Measurements from ENCODE around the gene TPGS2.
A peak's percentile ranks its signal among the peaks of the same experiment; 100 is the strongest.
"Not testable (repeated sequence)": the region's sequence is repeated elsewhere in the genome, so short reads cannot be mapped to it uniquely, and the experiment has no call there.

Gene TPGS2

GRCh38 chr18:36828630-36829361 lies at the start of gene TPGS2, which contains the start of gene KIAA1328:
TSS of gene TPGS2 (minus strand) at chr18:36829002. CDS start at chr18:36828767, 235 bp downstream.
TSS of gene KIAA1328 (plus strand) at chr18:36829127. CDS start at chr18:36829139, 12 bp downstream.
- DNase-seq (ENCODE audit: low spot score) = peak; percentile 68

GRCh38 chr18:36873826-36874225 lies 45.0 kb upstream of the TPGS2 start:
- DNase-seq (ENCODE audit: low spot score) = not testable (repeated sequence)

- DNase-seq (ENCODE audit: low spot score) = no peak
Observed at GRCh38 chr18:36872329-36872728, 43.5 kb upstream of the TPGS2 start.

- no peak for DNase-seq (ENCODE audit: low spot score)
Observed at GRCh38 chr18:36871801-36872200, 43.0 kb upstream of the TPGS2 start.

GRCh38 chr18:36867056-36867455 lies 38.3 kb upstream of the TPGS2 start:
- no peak for DNase-seq (ENCODE audit: low spot score)

GRCh38 chr18:36862182-36862581 lies 33.4 kb upstream of the TPGS2 start:
- DNase-seq (ENCODE audit: low spot score) = no peak

DNA sequence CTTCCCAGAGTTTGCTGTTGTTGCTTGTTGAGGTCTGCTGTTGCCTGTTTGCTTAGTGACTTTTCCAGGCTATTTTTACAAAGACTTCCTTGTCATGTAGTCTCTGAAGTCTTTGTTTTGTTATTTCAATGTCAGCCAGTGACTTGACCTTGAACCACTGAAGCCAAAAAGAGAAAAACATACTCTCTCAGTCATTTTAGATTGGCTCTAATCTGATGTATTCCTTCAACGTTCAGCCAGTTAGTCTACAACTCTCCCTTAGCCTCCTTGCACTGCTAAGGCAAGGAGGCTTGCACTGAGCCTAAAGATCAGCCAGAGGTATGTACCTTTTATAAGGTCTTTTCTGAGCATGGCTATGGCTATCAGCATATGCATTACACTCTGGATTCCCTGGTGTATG lies 28.0 kb upstream of the TPGS2 start:
- no peak for DNase-seq (ENCODE audit: low spot score)

GRCh38 chr18:36851202-36851590 lies 22.4 kb upstream of the TPGS2 start:
- no peak for DNase-seq (ENCODE audit: low spot score)

DNA sequence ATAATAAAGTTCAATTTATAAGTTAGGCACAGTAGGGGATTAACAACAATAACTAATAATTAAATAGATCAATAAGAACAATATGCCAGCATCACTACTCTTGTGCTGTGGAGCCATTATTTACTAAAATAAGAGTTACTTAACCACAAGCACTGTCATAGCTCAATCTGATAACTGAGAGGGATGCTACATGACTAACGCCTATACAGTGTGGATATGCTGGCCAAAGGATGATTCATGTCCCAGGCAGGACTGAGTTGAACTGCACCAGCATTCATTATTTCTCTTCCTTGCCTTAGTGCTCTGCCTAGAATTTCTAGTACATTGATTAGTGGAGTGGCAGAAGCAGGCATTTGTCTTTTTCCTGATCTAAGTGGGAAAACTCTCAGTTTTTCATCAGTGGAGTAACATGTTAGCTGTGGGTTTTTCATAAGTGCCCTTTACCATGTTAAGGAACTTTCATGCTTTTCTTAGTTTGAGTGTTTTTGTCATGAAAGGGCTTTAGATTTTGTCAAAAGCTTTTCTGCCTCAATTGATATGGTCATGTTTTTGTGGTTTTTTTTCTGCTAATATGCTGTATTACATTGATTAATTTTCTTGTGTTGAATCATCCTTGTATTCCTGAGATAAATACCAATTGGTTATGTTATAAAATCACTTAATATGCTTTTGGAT lies 21.9 kb upstream of the TPGS2 start:
- DNase-seq (ENCODE audit: low spot score) = no peak

DNA sequence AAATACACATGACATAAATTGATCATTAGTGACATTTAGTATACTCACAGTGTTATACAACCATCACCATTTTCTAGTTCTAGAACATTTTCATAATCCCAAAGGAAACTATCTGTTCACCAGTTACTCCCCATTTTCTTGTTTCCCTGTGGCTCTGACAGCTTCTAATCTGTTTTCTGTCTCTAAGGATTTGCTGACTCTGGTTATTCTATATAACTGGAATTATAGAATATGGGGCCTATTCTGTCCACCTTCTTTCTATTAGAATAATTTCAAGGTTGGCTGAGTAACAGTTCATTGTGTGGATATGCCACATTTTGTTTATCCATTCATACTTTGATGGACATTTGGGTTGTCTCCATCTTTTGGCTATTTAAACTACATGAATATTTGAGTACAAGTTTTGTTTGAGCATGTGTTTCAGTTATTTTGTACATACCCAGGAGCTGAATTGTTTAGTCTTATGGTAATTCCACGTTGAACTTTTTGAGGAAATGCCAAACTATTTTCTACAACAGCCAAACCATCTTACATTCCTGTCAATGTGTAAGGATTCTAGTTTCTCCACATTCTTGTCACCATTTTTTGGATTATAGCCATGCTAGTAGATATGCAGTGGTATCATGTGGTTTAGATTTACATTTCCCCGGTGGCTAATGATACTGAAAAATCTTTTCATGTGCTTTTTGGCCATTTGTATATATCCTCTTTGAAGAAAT lies 20.6 kb upstream of the TPGS2 start:
- DNase-seq (ENCODE audit: low spot score) = no peak

DNA sequence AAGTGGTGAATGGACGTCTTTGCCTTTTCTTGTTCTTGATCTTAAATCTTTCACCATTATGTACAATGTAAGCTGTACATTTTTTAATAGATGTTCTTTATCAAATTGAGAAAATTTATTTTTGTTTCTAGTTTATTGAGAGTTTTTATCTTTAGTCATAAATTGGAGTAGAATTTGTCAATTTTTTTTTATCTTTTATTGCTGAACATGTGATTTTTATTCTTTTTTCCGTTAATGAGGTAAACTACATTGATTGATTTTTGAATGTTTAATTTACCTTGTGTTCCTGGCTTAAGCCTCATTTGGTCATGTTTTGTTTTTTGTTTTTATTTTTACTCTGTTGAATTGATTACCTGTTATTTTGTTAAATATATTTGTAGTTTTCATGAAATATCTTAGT lies 19.8 kb upstream of the TPGS2 start:
- no peak for DNase-seq (ENCODE audit: low spot score)

GRCh38 chr18:36843784-36844183 lies 15.0 kb upstream of the TPGS2 start:
- no peak for DNase-seq (ENCODE audit: low spot score)

- DNase-seq (ENCODE audit: low spot score) = no peak
Observed at GRCh38 chr18:36843199-36843598, 14.4 kb upstream of the TPGS2 start.

GRCh38 chr18:36839835-36840234 lies 11.0 kb upstream of the TPGS2 start:
- no peak for DNase-seq (ENCODE audit: low spot score)

DNA sequence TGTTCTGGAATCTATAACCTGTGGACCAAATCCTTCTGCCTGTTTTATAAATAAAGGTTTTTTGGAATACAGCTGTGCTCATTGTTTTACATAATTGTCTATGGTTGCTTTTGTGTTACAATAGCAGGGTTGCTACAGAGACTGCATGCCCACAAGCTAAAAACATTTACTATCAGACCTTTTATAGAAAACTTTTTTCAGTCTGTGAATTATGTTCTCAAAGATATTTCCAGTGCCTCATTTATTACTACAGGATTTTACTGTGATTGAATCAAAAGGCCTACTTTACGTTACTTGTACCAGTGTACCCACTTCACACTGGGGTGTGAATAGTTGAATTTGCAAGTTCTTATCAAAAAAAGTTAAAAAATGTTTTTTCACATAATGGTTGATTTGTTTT lies 7.1 kb upstream of the TPGS2 start:
- DNase-seq (ENCODE audit: low spot score) = no peak

DNA sequence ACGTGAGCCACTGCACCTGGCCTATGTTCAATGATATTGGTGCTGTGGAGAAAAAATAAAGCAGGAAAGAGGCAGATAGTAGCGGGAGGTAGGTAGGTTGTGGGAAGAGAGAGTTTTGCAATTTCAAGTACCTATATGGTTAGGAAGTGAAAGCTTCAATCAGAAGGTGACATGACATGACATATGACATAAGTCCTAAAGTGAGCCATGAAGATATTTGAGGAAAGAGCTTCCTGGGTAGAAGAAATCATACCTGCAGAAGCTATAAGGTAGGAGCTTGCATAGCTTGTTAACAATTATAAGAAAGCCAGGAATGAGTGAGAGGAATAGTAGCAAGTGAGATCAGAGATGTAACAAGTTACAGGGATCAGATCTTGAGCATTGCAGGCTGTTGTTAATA lies 4.3 kb upstream of the TPGS2 start:
- no peak for DNase-seq (ENCODE audit: low spot score)

- no peak for DNase-seq (ENCODE audit: low spot score)
Observed at GRCh38 chr18:36831139-36831538, 2.3 kb upstream of the TPGS2 start.

- DNase-seq (ENCODE audit: low spot score) = no peak
Observed at GRCh38 chr18:36830158-36830495, 1.3 kb upstream of the TPGS2 start.

DNA sequence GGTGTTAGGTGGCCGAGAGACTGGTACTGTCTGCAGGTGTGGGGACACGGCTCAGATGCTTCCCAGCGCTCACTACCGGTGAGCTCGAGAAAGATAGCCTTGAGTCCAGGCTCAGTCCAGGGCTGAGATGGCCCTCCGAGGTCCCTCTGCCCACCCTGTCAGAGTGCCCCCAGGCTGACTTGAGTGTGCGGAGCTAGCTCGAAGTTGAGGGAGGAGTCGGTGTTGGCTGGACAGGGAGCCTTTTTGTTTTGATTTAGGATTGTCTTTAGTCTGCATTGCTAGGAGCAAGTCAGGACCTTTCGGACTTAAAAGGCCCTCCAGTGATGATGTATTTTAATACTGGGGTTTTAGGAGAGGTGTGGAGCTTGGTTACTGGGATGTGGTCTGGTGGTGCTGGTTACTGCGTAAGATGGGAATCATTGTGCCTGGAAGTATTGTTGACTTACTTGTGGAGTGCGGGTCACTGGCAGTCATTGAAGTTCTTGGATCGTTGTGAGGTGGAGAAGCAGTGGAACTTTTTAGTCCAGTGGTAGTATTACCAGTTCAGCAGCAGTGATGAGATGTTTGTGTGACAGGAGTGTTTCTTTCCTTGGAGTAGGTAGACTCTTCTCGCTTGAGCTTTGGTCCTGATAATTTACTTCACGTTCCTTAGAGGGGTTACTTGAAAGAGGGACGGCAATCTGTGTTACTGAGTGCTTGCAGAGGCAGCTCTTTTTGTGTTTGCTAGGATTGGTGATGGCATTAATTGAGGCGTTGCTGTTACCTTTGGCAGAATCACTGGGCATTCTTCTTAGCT lies 758 bp upstream of the TPGS2 start:
- peak; percentile 9 for DNase-seq (ENCODE audit: low spot score)

DNA sequence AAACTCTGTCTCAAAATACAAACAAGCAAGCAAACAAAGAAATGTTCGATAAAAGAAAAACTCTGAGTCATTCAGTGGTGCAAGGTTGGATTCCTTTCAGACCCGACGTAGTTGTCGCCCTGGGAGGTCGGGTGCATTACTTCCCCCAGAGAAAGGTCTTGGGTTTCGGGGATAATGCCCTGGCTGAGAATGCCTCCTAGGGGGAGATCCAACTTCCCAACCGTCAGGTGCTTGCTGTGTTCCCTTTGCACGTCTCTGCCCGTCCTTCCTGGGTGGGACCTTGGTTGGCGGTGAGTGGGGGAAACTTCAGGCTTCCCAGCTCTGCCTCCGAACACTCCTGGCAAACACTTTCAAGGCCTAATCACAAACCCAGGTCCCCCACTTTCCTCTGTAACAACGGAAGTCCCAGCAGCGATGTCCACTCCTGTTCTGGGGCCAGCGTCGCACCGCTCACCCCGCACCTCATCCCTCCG lies 609 bp downstream of the TPGS2 start:
- peak; percentile 22 for DNase-seq (ENCODE audit: low spot score)

DNA sequence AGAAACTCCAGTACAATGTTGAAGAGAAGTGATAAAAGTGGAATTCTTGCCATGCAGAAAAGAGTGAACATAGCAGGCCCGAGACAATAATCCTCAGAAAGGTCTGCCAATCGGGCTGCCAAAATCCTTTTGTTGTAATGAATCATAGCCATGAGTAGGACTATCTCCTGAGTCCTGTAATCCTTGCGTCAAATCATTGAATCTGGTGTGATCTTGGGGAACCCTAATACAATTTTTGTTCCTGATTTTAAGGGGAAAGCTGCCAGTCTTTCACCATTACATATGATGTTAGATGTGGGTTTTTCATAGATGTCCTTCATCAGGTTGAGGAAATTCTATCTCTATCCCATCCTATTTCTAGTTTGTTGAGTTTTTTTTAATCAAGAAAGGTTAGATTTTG lies 2.2 kb downstream of the TPGS2 start:
- DNase-seq (ENCODE audit: low spot score) = no peak

- DNase-seq (ENCODE audit: low spot score) = no peak
Observed at GRCh38 chr18:36825526-36825925, 3.3 kb downstream of the TPGS2 start.

Measured in SW480 (cell line).